ENCODE results near the gene SPOCK3. TPM values are rescaled to one million over a fixed set of nuclear protein-coding genes. Genes with fewer than 3 reads are reported as not detected.

SPOCK3 gene
- polyA plus RNA-seq, 1 experiment, result not detected

DNA sequence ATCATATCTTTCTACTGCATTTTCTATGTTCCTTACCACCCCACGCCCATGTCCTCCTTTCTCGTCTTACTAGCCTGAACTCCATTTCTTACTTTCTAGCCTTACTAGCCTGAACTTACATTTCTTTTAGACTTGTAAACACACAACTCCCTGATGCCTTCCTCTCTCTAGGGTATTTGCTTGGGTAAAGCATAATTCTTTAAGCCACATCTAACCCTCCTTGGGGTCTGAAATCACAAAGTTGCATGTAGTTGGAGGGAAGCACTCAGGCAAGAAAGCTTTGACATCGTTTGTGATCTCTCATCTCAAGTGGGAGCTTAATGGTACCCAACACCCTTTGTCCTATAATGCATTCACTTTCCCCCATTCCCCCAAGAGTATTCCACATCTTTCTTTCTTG, 124.4 kb downstream of the SPOCK3 start:
- Histone ChIP-seq H3K27ac (ENCODE audit: low read depth, low read length) (no peak overlapping the region), H3K27me3 (ENCODE audit: control insufficient read depth, insufficient read depth, low read length) (no peaks in the 10 kb centered on the region), H3K4me3 (ENCODE audit: low read depth, low read length) (no peak overlapping the region), H3K9me3 (ENCODE audit: control insufficient read depth, insufficient read depth, low read length) (no peaks in the 10 kb centered on the region)
- DNase-seq (ENCODE audit: low read depth, low spot score), result no peak
- ChIA-PET CTCF (no interaction called here), POLR2A (no interaction called here)
- TF ChIP-seq, protein P1, sequence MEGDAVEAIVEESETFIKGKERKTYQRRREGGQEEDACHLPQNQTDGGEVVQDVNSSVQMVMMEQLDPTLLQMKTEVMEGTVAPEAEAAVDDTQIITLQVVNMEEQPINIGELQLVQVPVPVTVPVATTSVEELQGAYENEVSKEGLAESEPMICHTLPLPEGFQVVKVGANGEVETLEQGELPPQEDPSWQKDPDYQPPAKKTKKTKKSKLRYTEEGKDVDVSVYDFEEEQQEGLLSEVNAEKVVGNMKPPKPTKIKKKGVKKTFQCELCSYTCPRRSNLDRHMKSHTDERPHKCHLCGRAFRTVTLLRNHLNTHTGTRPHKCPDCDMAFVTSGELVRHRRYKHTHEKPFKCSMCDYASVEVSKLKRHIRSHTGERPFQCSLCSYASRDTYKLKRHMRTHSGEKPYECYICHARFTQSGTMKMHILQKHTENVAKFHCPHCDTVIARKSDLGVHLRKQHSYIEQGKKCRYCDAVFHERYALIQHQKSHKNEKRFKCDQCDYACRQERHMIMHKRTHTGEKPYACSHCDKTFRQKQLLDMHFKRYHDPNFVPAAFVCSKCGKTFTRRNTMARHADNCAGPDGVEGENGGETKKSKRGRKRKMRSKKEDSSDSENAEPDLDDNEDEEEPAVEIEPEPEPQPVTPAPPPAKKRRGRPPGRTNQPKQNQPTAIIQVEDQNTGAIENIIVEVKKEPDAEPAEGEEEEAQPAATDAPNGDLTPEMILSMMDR (IDR thresholded peaks at IDR 0.05; ENCODE audit: low read depth, low read length), result no peak

DNA sequence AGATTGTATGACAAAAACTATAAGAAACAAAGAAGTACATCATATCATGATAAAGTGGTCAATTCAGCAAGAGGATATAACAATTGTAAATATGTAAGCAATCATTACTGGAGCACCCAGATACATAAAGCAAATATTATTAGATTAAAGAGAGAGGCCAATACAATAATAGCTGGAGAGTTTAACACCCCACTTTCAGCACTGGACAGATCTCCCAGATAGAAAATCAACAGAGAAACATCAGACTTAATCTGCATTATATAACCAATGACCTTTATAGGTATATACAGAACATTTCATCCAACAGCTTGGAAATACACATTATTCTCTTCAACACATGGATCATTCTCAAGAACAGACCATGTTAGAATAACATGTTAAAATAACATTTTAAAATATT, 128.4 kb downstream of the SPOCK3 start:
- POLR2A ChIA-PET, result no interaction called here
- CTCF ChIA-PET, result no interaction called here

DNA sequence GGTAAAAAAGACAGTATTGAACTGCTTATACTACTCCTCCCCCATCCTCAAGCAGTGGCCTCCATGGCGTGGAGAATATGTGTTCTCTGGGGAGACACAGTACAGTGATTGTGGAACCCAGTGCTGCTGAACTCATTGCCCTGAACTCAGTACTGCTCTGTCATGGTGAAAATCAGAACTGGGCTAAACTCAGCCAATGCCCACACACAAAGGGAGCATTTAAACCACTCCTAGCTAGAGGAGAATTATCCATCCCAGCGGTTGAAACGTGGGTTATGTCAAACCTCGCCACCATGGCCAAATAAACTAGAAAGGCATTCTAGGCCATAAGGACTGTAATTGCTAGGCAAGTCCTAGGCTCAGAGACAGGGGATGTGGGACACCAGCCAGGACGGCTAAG, 131.8 kb downstream of the SPOCK3 start:
- POLR2A ChIA-PET, result no interaction called here

More for the DNA sequence above, 128.4 kb downstream of the SPOCK3 start:
- H3K4me3 ChIP-seq (ENCODE audit: low read depth, low read length), result no peak overlapping the region
- H3K9me3 ChIP-seq (ENCODE audit: control insufficient read depth, insufficient read depth, low read length), result peaks cover 16% of the 10 kb centered on the region; the same call in 1 of the 2 replicates
- no peaks in the 10 kb centered on the region for H3K27me3 ChIP-seq (ENCODE audit: control insufficient read depth, insufficient read depth, low read length)
- DNase-seq (ENCODE audit: low read depth, low spot score), result no peak
- TF ChIP-seq, protein P1 (IDR thresholded peaks at IDR 0.05; ENCODE audit: low read depth, low read length), result no peak
- no peak overlapping the region for H3K27ac ChIP-seq (ENCODE audit: low read depth, low read length)

DNA sequence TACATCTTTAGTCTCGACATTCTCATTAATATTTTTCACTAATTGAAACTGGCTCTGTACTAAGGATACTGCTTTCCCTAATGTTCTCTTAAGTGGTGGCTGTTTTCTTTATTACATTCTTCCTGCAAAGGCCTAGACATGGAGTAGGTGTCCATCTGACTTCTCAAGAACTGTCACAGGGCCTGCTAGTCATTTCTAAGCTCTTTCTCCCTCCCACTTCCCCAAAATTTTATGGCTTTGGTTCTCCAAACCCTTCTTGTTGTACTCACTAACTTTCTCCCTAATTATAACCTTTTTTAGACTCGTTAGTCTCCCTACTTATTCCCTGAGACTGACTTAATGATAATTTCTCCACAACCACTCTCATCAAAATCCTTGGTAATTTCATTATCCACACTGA, 133.3 kb downstream of the SPOCK3 start:
- no peaks in the 10 kb centered on the region for H3K27me3 ChIP-seq (ENCODE audit: control insufficient read depth, insufficient read depth, low read length)
- TF ChIP-seq, protein P1 (IDR thresholded peaks at IDR 0.05; ENCODE audit: low read depth, low read length), result no peak
- H3K27ac ChIP-seq (ENCODE audit: low read depth, low read length), result no peak overlapping the region
- no peak overlapping the region for H3K4me3 ChIP-seq (ENCODE audit: low read depth, low read length)
- no peak for DNase-seq (ENCODE audit: low read depth, low spot score)
- POLR2A ChIA-PET, result no interaction called here
- CTCF ChIA-PET, result no interaction called here
- H3K9me3 ChIP-seq (ENCODE audit: control insufficient read depth, insufficient read depth, low read length), result peaks cover 16% of the 10 kb centered on the region; the same call in 1 of the 2 replicates

More for the DNA sequence above, 131.8 kb downstream of the SPOCK3 start:
- DNase-seq (ENCODE audit: low read depth, low spot score), result no peak
- Histone ChIP-seq H3K9me3 (ENCODE audit: control insufficient read depth, insufficient read depth, low read length) (peaks cover 16% of the 10 kb centered on the region; the same call in 1 of the 2 replicates), H3K4me3 (ENCODE audit: low read depth, low read length) (no peak overlapping the region), H3K27ac (ENCODE audit: low read depth, low read length) (no peak overlapping the region), H3K27me3 (ENCODE audit: control insufficient read depth, insufficient read depth, low read length) (no peaks in the 10 kb centered on the region)
- CTCF ChIA-PET, result no interaction called here
- TF ChIP-seq, protein P1 (IDR thresholded peaks at IDR 0.05; ENCODE audit: low read depth, low read length), result no peak

DNA sequence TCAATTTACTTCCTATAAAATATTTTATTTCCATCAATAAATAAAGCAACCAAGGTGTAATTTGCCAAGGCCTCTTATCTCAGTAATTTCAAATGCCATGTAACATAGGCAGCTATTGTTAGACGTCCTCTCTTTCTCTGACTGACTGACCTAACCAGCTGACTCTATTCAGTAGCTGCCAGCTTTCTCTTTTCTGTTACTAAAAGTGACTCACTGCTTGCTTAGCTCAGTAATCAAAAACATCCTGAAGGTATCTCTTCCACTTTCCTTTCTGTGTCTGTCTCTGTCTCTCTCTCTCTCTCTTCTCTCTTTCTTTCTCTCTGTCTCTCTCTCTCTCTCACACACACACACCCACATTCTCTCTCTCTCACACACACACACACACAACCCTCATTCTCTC, 134.2 kb downstream of the SPOCK3 start:
- H3K27me3 ChIP-seq (ENCODE audit: control insufficient read depth, insufficient read depth, low read length), result no peaks in the 10 kb centered on the region
- H3K27ac ChIP-seq (ENCODE audit: low read depth, low read length), result no peak overlapping the region
- H3K4me3 ChIP-seq (ENCODE audit: low read depth, low read length), result no peak overlapping the region
- H3K9me3 ChIP-seq (ENCODE audit: control insufficient read depth, insufficient read depth, low read length), result peaks cover 16% of the 10 kb centered on the region; the same call in 1 of the 2 replicates
- ChIA-PET CTCF (no interaction called here), POLR2A (no interaction called here)
- TF ChIP-seq, protein P1 (IDR thresholded peaks at IDR 0.05; ENCODE audit: low read depth, low read length), result no peak
- DNase-seq (ENCODE audit: low read depth, low spot score), result no peak

All from AG04450 (cell line).